ENCODE results near the gene KCNMA1.

GRCh38 chr10:77172086-77172485 lies 465.5 kb downstream of the KCNMA1 start:
- TF ChIP-seq CTCF (IDR thresholded peaks at IDR 0.05) = no peak
- no peak for TF ChIP-seq POLR2A (IDR thresholded peaks at IDR 0.05)
- no peak for TF ChIP-seq POLR2AphosphoS5 (IDR thresholded peaks at IDR 0.05)
